GM12878 (cell line): ENCODE measurements around the gene VTI1A. TPM values are rescaled to one million over a fixed set of nuclear protein-coding genes. Genes with fewer than 3 reads are reported as not detected.

Experiments used
- ATAC-seq: fragments of 200-7000 bp; cut with Tn5 transposase; 3 replicates; pipeline ENCODE4 v1.9.1; 2020; ENCODE audit warnings: mild to moderate bottlenecking, moderate library complexity
- BruUV-seq: library from RNA; stranded (reverse); fragments of 400-500 nt; replicated peaks from 2 replicates; lab custom pipeline; 2021; lab: Mats Ljungman, UMichigan
- CTCF ChIA-PET: fragments of 300-600 bp; sonication (Branson Sonifier 250); formaldehyde crosslinking; extraction: SDS; loops from one replicate; lab custom pipeline; 2021; ENCODE audit warnings: inconsistent platforms; lab: Yijun Ruan, JAX
- POLR2A ChIA-PET: fragments of 350-600 bp; formaldehyde crosslinking; extraction: SDS; loops from one replicate; lab custom pipeline; 2021; ENCODE audit warnings: inconsistent platforms; lab: Charles Lee
- RAD21 ChIA-PET: fragments of 300-600 bp; sonication (Branson Sonifier 250); formaldehyde crosslinking; loops from one replicate; lab custom pipeline; 2023; ENCODE audit warnings: antibody characterized with exemption; ENCODE audit not compliant: unreplicated experiment; lab: Charles Lee
- SMC1A ChIA-PET: fragments of 300-600 bp; sonication (Branson Sonifier 250); formaldehyde crosslinking; loops from one replicate; lab custom pipeline; 2023; ENCODE audit not compliant: unreplicated experiment, uncharacterized antibody; lab: Charles Lee
- DNase-seq: peaks from one replicate; pipeline ENCODE4 v3.0.0-alpha.2; 2011; ENCODE audit warnings: low read depth, low spot score
- FAIRE-seq: peaks from 3 replicates; lab custom pipeline; 2011; peaks lifted over from hg19 to GRCh38; lab: Jason Lieb, UNC
- H2AFZ ChIP-seq: 2 replicates; pipeline ENCODE4 v1.6.0; 2011; ENCODE audit warnings: low read depth, low read length, control low read depth; ENCODE audit not compliant: control insufficient read depth
- H3K27ac ChIP-seq: 2 replicates; pipeline ENCODE4 v1.5.1; 2011; ENCODE audit warnings: control low read depth; ENCODE audit not compliant: control insufficient read depth, insufficient read depth
- H3K27me3 ChIP-seq, 2 experiments: replicated peaks in 1 of 2; 2 replicates each; pipeline versions ENCODE4 v1.6.0 to v1.6.1; 2011; ENCODE audit warnings: low read length in 1 of 2; ENCODE audit not compliant: control insufficient read depth in 2 of 2, insufficient read depth in 2 of 2
- H3K36me3 ChIP-seq, 2 experiments: 2 replicates each; pipeline ENCODE4 v1.5.1; 2011; ENCODE audit warnings: low read length in 1 of 2; ENCODE audit not compliant: control insufficient read depth in 2 of 2, insufficient read depth in 2 of 2
- H3K4me1 ChIP-seq: 2 replicates; pipeline ENCODE4 v1.6.1; 2011; ENCODE audit warnings: mild to moderate bottlenecking, low read length, moderate library complexity, mixed read lengths; ENCODE audit not compliant: control insufficient read depth, insufficient read depth
- H3K4me2 ChIP-seq: 2 replicates; pipeline ENCODE4 v1.6.0; 2011; ENCODE audit warnings: control low read depth; ENCODE audit not compliant: control insufficient read depth, insufficient read depth
- H3K4me3 ChIP-seq: fragments of 200-600 bp; sonication (generic); 2 replicates; pipeline ENCODE4 v1.5.1; 2016
- H3K79me2 ChIP-seq: 2 replicates; pipeline ENCODE4 v1.6.0; 2011; ENCODE audit warnings: low read length; ENCODE audit not compliant: control insufficient read depth, insufficient read depth
- H3K9ac ChIP-seq: 2 replicates; pipeline ENCODE4 v1.8.0; 2011; ENCODE audit warnings: low read length, control low read depth, mixed read lengths; ENCODE audit not compliant: control insufficient read depth, insufficient read depth
- H3K9me3 ChIP-seq: replicated peaks from 3 replicates; pipeline ENCODE4 v1.5.1; 2011; ENCODE audit warnings: mild to moderate bottlenecking, low read length; ENCODE audit not compliant: control insufficient read depth, insufficient read depth
- H4K20me1 ChIP-seq: 2 replicates; pipeline ENCODE4 v1.6.0; 2011; ENCODE audit not compliant: control insufficient read depth, insufficient read depth
- ASH2L ChIP-seq: fragments of 300-600, 200-600 bp; sonication (generic); IDR thresholded peaks from 2 replicates; pipeline ENCODE4 v1.6.1; 2017; ENCODE audit warnings: low read depth, mild to moderate bottlenecking, borderline replicate concordance
- BRCA1 ChIP-seq: IDR thresholded peaks from 2 replicates; pipeline ENCODE4 v1.6.1; 2011; ENCODE audit warnings: low read depth, low read length, improper control_type of control experiment
- ESRRA ChIP-seq: IDR thresholded peaks from 2 replicates; pipeline ENCODE4 v1.6.1; 2012; ENCODE audit warnings: mild to moderate bottlenecking, low read length, improper control_type of control experiment
- FOS ChIP-seq: IDR thresholded peaks from 3 replicates; pipeline ENCODE4 v1.6.1; 2011; ENCODE audit warnings: borderline replicate concordance; ENCODE audit not compliant: insufficient read length; ENCODE audit errors: extremely low read depth
- HDAC6 ChIP-seq: fragments of 200-600 bp; sonication (generic); IDR thresholded peaks from one replicate; pipeline ENCODE4 v1.8.0; 2017; ENCODE audit warnings: antibody characterized with exemption; ENCODE audit not compliant: unreplicated experiment
- RAD21 ChIP-seq: IDR thresholded peaks from 2 replicates; pipeline ENCODE4 v1.6.1; 2011; ENCODE audit warnings: mild to moderate bottlenecking, low read depth, low read length, moderate library complexity; ENCODE audit not compliant: insufficient read depth
- RFX5 ChIP-seq: IDR thresholded peaks from 2 replicates; pipeline ENCODE4 v1.6.1; 2011; ENCODE audit warnings: low read depth, low read length, improper control_type of control experiment
- ZNF24 ChIP-seq: fragments of 450-650 bp; IDR thresholded peaks from 2 replicates; pipeline ENCODE4 v1.6.1; 2017; ENCODE audit warnings: antibody characterized with exemption, mild to moderate bottlenecking
- ZNF592 ChIP-seq: fragments of 450-650 bp; IDR thresholded peaks from 2 replicates; pipeline ENCODE4 v1.6.1; 2017; ENCODE audit warnings: mild to moderate bottlenecking, moderate library complexity
- ZSCAN29 ChIP-seq: fragments of 450-650 bp; IDR thresholded peaks from 2 replicates; pipeline ENCODE4 v1.6.1; 2017; ENCODE audit warnings: mild to moderate bottlenecking, moderate library complexity
- WGBS: methylation state at CpG from one replicate; pipeline ENCODE4 v1.1.6; 2016; ENCODE audit warnings: low lambda C conversion rate; ENCODE audit not compliant: insufficient replicate concordance, insufficient coverage; ENCODE audit errors: missing lambda C conversion rate; 5-methylcytosine and 5-hydroxymethylcytosine counted together
- in situ Hi-C: fragments of 300-500 bp; cut with MboI; formaldehyde crosslinking; loops from 9 replicates; pipeline ENCODE4 v1.14.3; 2018; ENCODE audit warnings: mixed read lengths
- intact Hi-C: fragments of 100-400 bp; cut with micrococcal nuclease; formaldehyde crosslinking; loops from one replicate; pipeline ENCODE4 v1.14.2; 2022; ENCODE audit not compliant: unreplicated experiment
- polyA plus RNA-seq, 11 experiments: library from polyadenylated mRNA; depleted of rRNA in 4 of 11; unstranded in 6 of 11; stranded (reverse) in 5 of 11; fragments of >200 nt; fragmentation: Nextera tagmentation in 4 of 11; fragmentation: Illumina TruSeq in 1 of 11; extraction: Ambion mirVana in 4 of 11; extraction: Trizol in 1 of 11; gene quantifications; 1 replicate in 1 of 11; 2 replicates in 10 of 11; pipeline versions ENCODE4 v1.2.1 to v1.2.3, GENCODE V29; 2011 to 2016; ENCODE audit warnings: inconsistent platforms in 2 of 11, missing spikeins in 2 of 11, low read depth in 1 of 11
- total RNA-seq, 4 experiments: library from RNA; depleted of rRNA in 3 of 4; stranded (reverse); fragments of >200 nt in 3 of 4; fragmentation: Illumina TruSeq in 1 of 4; extraction: Trizol in 1 of 4; gene quantifications; 2 replicates each; pipeline versions ENCODE4 v1.2.1 to v1.2.3, GENCODE V29; 2013 to 2021

VTI1A gene
- total and polyA plus RNA-seq, 10 of the 15 experiments (the other 5 are each of a cell fraction or from before 2014, with no cell fraction given), result 12.4 to 43.2 (median 27.5) TPM

- ChIA-PET CTCF (no interaction called here), RAD21 (no interaction called here), SMC1A (no interaction called here), POLR2A (no interaction called here)
- no TSS peak for BruUV-seq
- in situ Hi-C loops, result no loop called here
- H3K9ac ChIP-seq, result no peak overlapping the region
- no peak overlapping the region for H3K4me3 ChIP-seq
- intact Hi-C loops, result no loop called here
- no peaks in the 10 kb centered on the region for H3K4me1 ChIP-seq
- H3K4me2 ChIP-seq, result no peak overlapping the region
- no peak overlapping the region for H2AFZ ChIP-seq
- no peak for FAIRE-seq
- 49% methylated on average over 16 of the region's 16 CpGs for WGBS
- no peak for DNase-seq
- no peaks in the 10 kb centered on the region for H3K9me3 ChIP-seq
- TF ChIP-seq ESRRA, result no peak
- no peak for TF ChIP-seq RAD21
- H3K36me3 ChIP-seq, result no peaks in the 10 kb centered on the region
- H4K20me1 ChIP-seq, result no peaks in the 10 kb centered on the region
- no peaks in the 10 kb centered on the region for H3K27me3 ChIP-seq
- H3K79me2 ChIP-seq, result no peaks in the 10 kb centered on the region
- ATAC-seq, result no peak
- no peak overlapping the region for H3K27ac ChIP-seq
Measured at GRCh38 chr10:112813866-112814591, 367.0 kb downstream of the VTI1A start.

- H3K4me2 ChIP-seq, result no peak overlapping the region
- ChIA-PET POLR2A (interaction anchor here (0.5 kb wide), 1 partner anchor 115 kb away, joined by 5 read pairs; no protein-coding TSS in a partner anchor), RAD21 (interaction anchor here (0.6 kb wide), 1 partner anchor 230 kb away, joined by 4 read pairs; no protein-coding TSS in a partner anchor), CTCF (no interaction called here), SMC1A (no interaction called here)
- no peak overlapping the region for H3K4me3 ChIP-seq
- H3K9me3 ChIP-seq, result no peaks in the 10 kb centered on the region
- ATAC-seq (no peak), FAIRE-seq (no peak), DNase-seq (no peak)
- no peaks in the 10 kb centered on the region for H3K4me1 ChIP-seq
- H2AFZ ChIP-seq, result no peak overlapping the region
- no TSS peak for BruUV-seq
- H3K79me2 ChIP-seq, result no peaks in the 10 kb centered on the region
- no peaks in the 10 kb centered on the region for H3K36me3 ChIP-seq
- no peaks in the 10 kb centered on the region for H4K20me1 ChIP-seq
- intact Hi-C loops, result no loop called here
- no peaks in the 10 kb centered on the region for H3K27me3 ChIP-seq
- in situ Hi-C loops, result no loop called here
- no peak overlapping the region for H3K27ac ChIP-seq
- H3K9ac ChIP-seq, result no peak overlapping the region
- 74% methylated on average over 15 of the region's 16 CpGs for WGBS
- no peak for TF ChIP-seq ASH2L
- no peak for TF ChIP-seq ZSCAN29
- no peak for TF ChIP-seq FOS
- TF ChIP-seq ZNF24, result no peak
- TF ChIP-seq BRCA1, result no peak
- no peak for TF ChIP-seq ZNF592
- TF ChIP-seq RFX5, result no peak
- TF ChIP-seq HDAC6, result no peak
Measured at GRCh38 chr10:112815269-112816032, 368.4 kb downstream of the VTI1A start.
